Astrocyte of the hippocampus (primary cell): Measurements from ENCODE around the gene GLIS1.
"Not testable (repeated sequence)": the region's sequence is repeated elsewhere in the genome, so short reads cannot be mapped to it uniquely, and the experiment has no call there.

Experiments used
- DNase-seq: peaks from one replicate; pipeline ENCODE4 v3.0.0; 2011; ENCODE audit warnings: low read depth, low spot score

GLIS1 gene

DNA sequence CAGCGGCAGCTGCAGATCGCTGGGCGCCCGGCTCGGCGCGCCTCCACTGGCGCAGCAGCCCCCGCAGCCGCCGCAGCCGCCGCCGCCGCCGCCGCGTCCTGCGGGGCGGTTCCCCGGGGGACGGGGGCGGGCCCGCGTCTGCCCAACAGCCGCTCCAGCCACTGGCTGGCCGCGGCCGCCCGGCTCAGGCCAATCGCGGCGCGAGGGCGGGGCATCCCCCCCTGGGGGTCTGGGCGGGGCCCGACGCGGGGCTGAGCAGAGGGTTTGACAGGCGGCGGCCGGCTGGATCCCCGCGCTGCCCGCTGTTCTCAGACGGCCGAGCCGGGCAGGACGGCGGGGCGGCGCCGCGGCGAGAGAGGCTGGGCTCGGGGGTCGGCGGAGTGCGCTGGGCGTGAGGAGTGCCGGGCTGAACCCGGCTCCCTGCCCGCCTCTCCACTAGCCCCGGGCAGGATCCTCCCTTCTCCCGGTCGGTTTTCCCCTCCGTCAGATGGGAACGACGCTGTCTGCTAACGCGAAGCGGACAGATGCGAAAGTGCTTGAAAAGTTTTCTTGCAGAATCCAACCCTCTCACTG, at the start of gene GLIS1:
Gene GLIS1, minus strand, starts transcription at position 56 of the 573 bp plus-strand sequence. CDS start 1,100 bp downstream, outside the sequence.
- peak; percentile 97 for DNase-seq

DNA sequence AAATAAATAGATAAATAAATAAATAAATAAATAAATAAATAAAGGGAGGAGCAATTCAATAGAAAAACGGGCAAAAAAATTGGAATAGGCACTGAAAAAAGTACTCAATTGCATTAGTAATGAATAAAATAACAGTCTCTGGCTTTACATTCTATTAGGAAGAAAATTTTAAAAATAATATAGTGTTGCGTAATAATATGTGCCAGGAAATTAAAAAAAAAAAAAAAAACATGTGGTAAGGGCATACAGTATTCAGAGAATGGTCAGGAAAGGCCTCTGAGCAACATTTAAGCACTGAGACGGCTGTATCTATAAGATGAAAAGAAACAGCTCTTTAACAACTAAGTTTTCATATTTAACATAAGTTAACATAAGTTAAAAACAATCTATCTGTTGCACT, 48.7 kb upstream of the GLIS1 start:
- DNase-seq, result no peak

DNA sequence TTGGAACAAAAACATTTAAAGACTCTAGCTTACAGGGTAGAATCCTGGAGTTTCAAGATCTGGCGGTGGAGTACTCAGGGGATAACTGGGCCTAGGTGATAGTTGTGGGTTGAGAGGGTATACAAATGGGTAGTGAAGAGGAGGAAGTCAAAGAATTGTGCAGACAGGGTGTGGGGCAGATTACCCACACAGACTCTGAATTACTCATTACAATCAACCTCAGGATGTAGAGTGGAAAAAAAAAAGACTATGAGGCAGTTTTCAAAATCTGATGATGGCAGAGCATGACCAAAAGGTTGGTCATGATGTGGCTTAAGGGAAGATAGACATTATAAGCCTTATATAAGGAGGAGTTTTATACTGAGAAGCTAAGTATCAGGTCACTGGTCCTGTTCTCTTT, 44.1 kb upstream of the GLIS1 start:
- no peak for DNase-seq

DNA sequence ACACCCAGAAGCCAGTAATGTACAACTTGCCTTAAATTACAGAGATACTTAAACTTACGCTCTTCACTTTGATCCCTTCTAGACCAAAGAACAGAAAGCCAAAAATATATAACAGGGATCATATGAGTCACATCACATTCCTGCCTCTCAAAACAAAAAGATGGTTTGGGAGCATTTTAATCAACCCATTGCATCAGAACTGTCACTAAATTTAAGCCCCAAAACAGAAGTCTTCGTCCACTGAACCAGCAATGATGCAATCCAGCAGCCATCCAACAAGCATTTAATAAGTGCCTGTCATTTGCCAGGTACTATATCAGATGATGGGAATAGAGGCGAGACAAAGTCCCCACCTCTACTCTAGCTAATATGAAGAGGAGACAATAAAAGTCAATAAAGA, 42.7 kb upstream of the GLIS1 start:
- DNase-seq, result peak; percentile 21

DNA sequence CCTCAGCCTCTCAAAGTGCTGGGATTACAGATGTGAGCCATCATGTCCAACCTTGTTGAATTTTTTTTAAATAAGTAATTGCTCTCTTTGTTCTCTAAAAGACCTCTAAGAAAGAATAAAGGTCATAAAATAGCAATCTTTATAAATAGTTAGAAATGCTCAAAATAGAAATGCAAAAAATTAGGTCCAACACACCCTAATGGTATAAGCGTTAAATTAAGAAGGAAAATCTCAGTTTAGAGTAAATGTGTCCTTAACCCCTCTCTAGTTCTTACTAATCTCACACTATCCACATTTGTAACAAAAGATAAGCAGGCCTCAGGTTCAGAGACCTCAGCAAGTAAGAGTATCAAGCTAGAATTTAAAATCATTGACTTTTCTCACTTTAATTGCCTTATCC, 38.3 kb upstream of the GLIS1 start:
- no peak for DNase-seq

DNA sequence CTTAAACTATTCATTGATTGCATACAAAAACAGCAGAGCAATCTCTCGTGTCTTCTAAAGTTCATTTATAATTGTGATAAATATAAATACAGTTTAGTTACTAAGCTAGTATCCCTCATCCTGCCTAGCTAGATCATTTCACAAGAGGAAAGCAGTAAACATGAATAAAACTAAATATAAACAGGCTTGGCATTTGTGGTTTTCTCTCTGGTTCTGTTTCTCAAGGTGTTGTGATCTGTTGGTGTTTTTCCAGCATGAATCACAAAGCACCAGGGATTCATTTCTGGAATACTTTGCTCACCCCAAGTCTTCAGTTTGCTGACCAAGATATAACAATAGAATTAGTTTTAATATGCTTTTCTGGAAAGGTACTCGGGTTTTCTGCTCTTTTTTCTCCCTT, 32.7 kb upstream of the GLIS1 start:
- peak; percentile 80 for DNase-seq

DNA sequence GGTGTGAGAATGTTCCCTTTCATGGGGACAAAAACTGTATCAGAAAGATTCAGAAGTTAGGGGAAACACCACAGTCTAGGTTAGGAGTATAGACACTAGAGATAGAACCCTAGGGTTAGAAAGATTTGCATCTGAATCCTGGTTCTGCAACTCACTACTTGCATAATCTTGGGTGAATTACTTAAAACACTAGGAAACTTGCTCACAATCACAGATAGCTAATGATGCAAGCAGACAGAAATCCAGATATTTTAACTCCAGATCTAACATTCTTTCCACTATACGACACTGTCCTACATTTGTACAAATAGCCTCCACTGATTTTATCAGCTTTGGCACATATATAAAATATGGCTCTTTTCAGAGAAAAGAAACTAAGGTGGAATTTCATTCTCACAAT, 30.8 kb upstream of the GLIS1 start:
- DNase-seq, result no peak

DNA sequence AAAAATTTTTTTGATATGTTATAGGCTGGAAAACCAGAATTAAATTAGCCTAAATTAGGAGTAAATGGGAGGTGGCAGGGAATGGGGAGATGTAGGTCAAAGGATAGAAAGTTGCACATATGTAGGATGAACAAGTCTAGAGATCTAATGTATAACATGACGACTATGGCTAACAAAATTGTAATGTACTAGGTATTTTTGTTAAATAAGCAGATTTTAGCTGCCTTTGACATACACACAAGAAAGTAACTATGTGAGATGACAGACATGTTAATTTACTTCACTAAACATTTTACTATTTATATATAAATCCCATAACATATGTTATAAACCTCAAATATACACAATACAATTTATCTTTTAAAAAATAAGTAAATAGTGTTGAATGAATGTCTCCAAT, 30.2 kb upstream of the GLIS1 start:
- DNase-seq, result no peak

DNA sequence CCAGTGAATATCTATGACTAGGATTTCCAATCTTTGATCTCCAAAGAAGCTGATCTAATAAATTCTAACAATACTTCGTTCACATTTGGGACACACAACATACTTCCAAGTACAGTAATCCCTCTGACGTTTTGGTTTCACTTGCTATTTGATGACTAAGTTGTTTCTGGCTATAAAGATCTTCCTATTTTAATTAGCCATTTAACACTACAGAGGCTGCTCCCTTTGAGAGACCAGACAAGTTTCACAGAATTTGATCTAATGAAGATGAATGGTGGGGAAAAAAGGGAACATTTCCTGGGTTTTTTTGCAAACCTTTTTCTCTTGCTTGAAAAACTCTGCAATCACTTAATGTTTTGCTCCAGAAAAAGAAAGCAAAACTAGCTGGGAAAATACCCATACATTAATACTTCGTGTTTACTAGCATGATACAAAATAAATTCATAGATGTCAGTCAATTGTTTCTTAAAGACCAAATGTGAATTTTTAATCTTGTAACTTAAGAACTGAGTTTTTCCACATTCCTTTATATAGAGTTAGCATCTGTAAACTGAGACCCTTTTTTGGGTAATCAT, 28.0 kb upstream of the GLIS1 start:
- peak; percentile 57 for DNase-seq

DNA sequence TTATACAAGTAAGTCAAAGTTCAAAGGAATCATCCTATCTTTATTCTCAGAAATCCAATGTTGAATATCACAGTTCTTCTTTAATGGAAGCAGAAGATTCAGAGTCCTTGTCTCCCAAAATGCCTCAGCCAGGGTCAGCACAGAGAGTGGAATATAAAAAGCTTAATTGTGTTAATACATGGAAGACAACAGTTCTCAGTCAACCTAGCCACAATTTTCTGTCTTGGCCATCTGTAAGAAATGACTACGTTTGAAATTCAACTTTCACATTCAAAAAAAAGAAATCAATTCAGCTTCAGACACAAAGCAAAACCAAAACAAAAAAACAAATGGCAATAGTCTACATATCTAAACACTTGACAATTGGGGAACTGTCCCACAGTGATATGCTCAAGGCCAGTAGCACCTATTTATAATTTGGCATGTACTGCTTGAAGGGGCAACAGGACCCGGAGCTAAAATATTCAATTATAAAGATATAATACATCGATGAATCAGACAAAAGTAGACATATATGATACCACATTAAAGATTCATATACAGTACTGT, 27.3 kb upstream of the GLIS1 start:
- no peak for DNase-seq

DNA sequence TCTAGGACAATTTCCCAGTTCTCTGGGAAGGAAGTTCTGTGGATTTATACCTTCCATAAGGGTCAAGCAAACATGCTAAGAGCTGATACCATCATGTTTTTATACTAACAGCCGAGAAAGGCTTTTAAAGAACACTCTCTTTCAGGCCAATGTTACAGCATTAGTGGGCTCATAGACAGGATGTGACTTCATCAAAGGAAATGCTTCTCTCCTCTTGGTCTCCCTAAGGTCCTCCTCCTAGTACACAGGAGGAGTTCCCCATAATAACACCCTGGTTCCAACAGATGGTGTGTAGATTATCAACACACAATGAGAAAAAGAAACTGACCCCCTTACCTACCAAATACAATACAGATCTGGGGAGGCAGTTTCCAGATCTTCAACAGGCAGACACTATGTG, 26.7 kb upstream of the GLIS1 start:
- peak; percentile 12 for DNase-seq

DNA sequence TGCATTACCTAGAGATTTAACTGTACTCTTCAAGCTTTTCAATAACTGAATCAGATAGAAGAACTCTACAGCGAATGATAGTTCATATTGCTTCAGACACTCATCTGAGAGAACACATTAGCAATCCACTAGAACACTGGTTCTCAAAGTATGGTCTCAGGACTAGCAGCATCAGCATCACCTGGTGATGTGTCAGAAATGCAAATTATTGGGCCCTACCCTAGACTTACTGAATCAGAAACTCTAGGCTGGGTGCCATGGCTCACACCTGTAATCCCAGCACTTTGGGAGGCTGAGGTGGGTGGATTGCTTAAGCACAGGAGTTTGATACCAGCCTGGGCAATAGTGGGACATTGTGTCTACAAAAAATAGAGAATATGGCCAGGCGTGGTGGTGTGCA, 24.9 kb upstream of the GLIS1 start:
- no peak for DNase-seq

DNA sequence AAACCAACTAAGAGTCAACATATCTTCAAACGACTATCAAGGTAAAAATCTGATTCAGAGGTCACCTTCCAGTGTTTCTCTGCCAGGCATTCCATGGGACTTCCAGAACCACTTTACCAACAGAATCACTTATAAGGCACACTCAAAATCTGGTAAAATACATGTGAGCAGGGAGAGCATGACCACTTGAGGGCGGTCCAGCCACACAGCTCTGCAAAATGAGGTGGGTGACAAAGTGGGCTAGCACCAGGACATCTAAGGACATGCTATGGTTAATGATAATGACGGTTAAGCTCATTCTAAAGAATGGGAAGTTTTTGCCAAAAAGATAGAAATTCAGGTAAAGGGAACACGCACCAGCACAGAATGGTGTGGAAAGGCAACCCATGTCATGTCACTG, 24.5 kb upstream of the GLIS1 start:
- DNase-seq, result no peak

DNA sequence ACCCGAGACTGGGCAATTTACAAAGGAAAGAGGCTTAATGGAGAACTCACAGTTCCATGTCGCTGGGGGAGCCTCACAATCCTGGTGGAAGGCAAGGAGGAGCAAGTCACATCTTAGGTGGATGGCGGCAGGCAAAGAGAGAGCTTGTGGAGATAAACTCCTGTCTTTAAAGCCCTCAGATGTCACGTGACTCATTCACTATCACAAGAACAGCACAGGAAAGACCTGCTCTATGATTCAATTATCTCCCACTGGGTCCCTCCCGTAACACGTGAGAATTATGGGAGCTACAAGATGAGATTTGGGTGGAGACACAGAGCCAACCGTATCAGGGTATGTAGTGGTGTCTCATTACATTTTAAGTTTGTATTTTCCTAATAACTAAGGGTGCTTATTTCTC, 21.5 kb upstream of the GLIS1 start:
- DNase-seq, result not testable (repeated sequence)

DNA sequence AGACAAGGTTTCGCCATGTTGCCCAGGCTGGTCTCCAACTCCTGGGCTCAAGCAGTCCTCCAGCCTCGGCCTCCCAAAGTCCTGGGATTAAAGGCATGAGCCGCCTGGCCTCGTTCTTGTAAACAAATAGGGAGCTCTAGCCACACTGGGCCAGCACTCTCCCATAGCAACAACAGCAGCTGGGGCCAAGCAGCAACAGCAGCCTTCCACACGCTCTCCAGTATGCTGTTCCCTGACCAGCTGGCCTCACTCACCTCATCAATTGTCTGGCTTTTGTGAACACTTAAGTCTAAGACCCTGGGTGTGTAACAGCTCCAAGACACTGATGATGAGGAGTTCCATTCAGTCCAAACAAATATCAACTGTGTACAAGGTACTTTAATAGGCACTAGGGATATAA, 16.9 kb upstream of the GLIS1 start:
- DNase-seq, result no peak

DNA sequence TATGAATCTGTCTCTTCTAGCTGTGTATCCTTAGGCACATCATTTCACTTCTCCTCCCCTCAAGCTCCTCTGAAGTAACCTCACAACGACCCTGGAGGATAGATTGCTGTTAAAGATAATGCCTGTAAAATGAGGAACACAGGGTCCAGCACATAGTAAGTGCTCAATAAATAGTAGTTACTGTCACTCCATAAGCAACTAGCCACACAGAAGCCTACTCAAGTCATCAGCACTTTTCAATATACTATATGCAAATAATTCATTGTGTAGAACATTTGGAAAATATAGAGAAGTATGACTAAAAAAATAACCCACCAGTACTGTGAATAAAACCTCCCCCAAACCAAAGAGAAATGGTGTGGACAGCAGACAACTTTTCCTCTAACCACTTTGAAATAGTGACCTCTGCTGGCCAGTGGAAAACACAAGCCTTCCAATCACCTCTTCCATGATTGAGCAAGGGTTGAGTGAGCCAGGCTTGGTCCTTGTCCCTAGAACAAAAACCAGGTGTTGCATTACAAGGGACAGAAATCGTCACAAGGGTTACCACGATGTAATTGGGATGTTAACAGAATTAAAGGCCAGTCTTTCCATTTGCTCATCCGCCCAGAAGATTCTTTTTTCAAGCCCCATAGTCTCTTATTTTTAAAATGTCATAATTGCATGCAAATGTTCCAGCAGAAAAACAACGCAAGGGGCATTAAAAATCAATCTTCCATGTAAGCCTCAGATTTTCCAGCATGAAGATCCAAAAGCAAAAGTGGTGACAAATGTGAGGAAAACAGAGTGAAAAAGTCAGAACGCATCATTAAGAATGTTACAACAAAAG, 15.7 kb upstream of the GLIS1 start:
- peak; percentile 78 for DNase-seq

DNA sequence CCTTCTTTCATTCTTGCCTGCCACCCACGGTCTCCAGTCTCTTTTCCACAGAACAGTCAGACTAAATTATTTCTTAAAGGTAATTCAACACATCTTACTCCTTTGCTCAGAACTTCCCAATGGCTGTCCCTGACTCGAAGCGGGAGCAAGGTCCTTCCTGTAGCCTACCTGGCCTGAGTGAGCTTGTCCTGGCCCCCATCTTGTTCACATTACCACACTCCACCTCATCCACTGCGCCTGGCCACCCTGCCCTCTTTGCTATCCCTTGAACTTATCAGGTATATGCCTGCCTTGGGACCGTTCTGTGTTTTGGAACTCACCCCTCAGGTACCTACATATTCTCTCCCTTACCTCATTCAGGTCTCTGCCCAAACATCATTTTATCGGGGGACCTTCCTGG, 13.3 kb upstream of the GLIS1 start:
- DNase-seq, result no peak

DNA sequence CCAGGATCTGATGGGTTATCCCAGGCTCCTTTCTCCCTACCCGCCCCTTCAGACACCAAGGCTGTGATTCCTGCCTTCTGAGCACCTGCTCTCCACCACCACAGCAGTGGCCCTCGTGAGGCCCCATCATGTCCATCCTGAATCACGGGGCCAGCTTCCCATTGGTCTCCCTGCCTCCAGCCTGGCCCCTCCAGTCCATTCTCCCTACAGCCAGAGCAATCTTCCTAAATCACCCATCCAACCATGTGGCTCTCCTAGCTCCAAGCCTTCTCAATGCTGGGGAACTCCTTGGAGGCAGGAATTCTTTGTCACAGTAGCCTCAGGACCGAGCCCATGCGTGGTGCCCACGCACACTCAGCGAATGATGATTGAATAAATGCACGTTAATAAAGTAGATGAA, 8.9 kb upstream of the GLIS1 start:
- no peak for DNase-seq

DNA sequence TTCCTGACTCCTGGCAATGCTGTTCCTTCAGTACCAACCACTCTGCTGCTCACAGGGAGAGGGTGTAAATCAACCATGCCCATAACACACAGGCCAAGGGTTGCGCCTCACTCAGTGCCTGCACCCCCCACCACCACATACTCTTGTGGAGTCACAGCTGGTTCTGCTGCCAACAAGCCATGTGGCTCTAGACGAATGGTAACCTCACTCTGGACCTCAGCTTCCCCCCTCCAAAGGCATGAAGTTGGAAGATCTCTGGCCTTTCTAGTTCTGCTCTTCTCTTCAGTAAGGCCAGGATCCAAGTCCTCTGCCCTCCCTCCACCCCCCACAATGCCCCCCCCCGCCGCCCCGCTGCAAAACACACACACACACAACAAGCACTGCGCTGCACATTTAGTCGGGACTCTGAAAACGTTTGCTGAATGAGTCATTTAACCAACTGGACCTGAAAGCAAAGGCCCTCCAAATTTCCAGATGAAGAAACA, 1.7 kb upstream of the GLIS1 start:
- DNase-seq, result peak; percentile 85

DNA sequence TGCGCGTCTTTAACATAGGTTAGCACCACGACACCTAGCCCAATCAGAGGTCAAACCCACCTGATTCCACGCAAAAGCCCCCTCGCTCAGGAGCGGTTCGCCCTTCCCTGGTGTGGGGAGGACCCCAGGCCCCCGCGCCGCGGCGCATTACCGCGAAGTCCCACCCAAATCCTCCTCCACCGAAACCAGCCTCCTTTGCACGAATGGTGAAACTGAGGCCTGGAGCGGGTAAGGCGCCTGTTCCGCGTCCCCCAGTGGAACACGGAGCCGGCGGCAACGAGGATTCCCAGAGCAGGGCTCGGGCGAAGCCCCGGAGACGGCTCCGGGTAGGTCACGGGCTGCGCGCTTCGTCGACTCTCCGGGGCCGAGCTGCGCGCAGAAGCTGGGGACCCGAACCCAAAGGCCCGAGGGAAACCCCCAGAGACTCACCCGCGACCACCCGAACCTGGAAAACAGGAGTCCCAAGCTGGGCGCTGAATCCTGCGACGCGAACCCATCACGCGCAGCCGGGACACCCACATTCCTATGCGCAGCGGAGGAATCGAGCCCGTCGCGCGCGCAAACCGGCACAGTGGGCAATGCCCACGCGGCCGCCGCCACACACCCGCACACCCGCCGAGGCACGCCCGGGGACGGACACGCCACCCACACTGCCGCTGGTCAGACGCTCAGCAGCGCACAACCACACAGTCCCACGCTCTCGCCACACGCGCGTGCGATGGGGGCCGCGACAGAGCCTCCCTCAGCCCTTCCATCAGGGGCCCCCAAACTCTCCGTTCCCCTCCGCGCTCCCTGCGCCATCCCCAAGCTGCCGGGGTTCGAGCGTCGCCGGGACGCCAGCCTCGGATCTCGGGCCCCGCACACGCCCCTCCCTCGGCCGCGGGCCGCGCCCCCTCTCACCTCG, 507 bp downstream of the GLIS1 start:
- peak; percentile 58 for DNase-seq

DNA sequence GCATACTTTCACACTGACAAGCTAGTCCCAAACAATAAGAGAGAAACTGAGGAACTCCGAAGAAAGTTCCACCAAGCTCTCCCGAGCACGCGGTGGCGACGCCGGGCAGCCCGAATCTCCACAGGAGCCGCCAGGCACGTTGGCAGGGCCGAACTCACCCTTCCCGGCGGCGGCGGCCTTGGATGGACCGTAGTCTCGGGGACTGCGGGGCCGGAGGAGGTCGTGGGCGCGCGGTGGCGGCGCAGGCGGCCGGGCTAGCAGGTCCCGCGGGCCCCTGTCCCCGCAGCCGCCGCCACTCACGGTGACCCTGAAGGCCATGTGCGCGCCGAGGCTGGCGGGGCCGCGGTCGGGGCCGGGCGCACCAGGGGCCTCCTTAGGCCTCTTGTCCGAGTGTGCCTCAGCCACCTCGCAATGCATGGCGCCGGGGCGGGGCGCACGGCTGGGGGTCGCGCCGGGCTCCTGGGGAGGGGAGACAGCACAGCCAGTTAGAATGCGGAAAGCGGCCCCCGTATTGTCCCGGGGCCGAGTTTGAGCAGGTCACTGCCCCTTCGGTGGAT, 1.2 kb downstream of the GLIS1 start:
- peak; percentile 63 for DNase-seq
